HL-60 (cell line): ENCODE results near the gene TSHZ2.

Source experiments
- DNase-seq, 2 experiments: peaks; one replicate each; pipeline ENCODE4 v3.0.0-alpha.2; 2010 to 2020; ENCODE audit warnings: low read depth in 1 of 2, low spot score in 1 of 2
- H3K27ac ChIP-seq: fragments of 250-450 bp; sonication (Bioruptor Pico); replicated peaks from 2 replicates; pipeline ENCODE4 v1.5.1; 2020; ENCODE audit warnings: mild to moderate bottlenecking, moderate library complexity
- H3K27me3 ChIP-seq: fragments of 250-450 bp; sonication (Bioruptor Pico); 2 replicates; pipeline ENCODE4 v1.5.1; 2021; ENCODE audit warnings: mild to moderate bottlenecking, moderate library complexity; ENCODE audit not compliant: insufficient read depth, poor library complexity, severe bottlenecking
- H3K4me3 ChIP-seq: replicated peaks from 2 replicates; pipeline ENCODE4 v1.5.1; 2011; ENCODE audit warnings: mild to moderate bottlenecking, control low read depth, low read length; ENCODE audit not compliant: insufficient read depth
- CTCF ChIP-seq: IDR thresholded peaks from one replicate; pipeline ENCODE4 v1.5.1; 2011; ENCODE audit warnings: low read length, control low read depth, inconsistent platforms; ENCODE audit not compliant: insufficient read depth
- GABPA ChIP-seq: IDR thresholded peaks from 2 replicates; pipeline ENCODE4 v1.6.1; 2012; ENCODE audit warnings: low read depth
- POLR2AphosphoS5 ChIP-seq: IDR thresholded peaks from 2 replicates; pipeline ENCODE4 v1.6.1; 2012; ENCODE audit warnings: low read depth
- REST ChIP-seq: IDR thresholded peaks from 2 replicates; pipeline ENCODE4 v1.6.1; 2012; ENCODE audit warnings: low read depth; ENCODE audit not compliant: insufficient replicate concordance
- SPI1 ChIP-seq: IDR thresholded peaks from 2 replicates; pipeline ENCODE4 v1.6.1; 2012; ENCODE audit warnings: low read depth, mild to moderate bottlenecking, borderline replicate concordance

The TSHZ2 gene

GRCh38 chr20:53490620-53491019 lies 518.5 kb downstream of the TSHZ2 start:
- no peak for TF ChIP-seq REST
- TF ChIP-seq GABPA = no peak
- no peak for TF ChIP-seq SPI1
- no peak for TF ChIP-seq POLR2AphosphoS5
- no peak for TF ChIP-seq CTCF
- no peak for DNase-seq
- H3K4me3 ChIP-seq = no peak overlapping the region

GRCh38 chr20:53491462-53491861 lies 519.3 kb downstream of the TSHZ2 start:
- no peaks in the 10 kb centered on the region for H3K27me3 ChIP-seq
- H3K4me3 ChIP-seq = no peak overlapping the region
- H3K27ac ChIP-seq = no peak overlapping the region
- TF ChIP-seq GABPA (no peak), POLR2AphosphoS5 (no peak), SPI1 (no peak), REST (no peak), CTCF (no peak)
- no peak for DNase-seq

More at GRCh38 chr20:53490620-53491019, 518.5 kb downstream of the TSHZ2 start:
- H3K27ac ChIP-seq = no peak overlapping the region
- H3K27me3 ChIP-seq = no peaks in the 10 kb centered on the region

- no peak for DNase-seq
- no peak overlapping the region for H3K27ac ChIP-seq
- TF ChIP-seq GABPA = no peak
- TF ChIP-seq REST = no peak
- no peak for TF ChIP-seq SPI1
- no peak for TF ChIP-seq CTCF
- H3K27me3 ChIP-seq = no peaks in the 10 kb centered on the region
- no peak overlapping the region for H3K4me3 ChIP-seq
These were observed 520.1 kb downstream of the TSHZ2 start for GRCh38 chr20:53492212-53492611.
